HepG2 (cell line): Measurements from ENCODE around the gene SLC19A3. TPM values are rescaled to one million over a fixed set of nuclear protein-coding genes. Genes with fewer than 3 reads are reported as not detected.

Experiments
- CAMTA2 ChIP-seq: sonication (generic); formaldehyde crosslinking; IDR thresholded peaks from 2 replicates; pipeline ENCODE4 v1.4.0; 2020; ENCODE audit warnings: mild to moderate bottlenecking, missing genetic modification reagents, borderline replicate concordance
- CBFB ChIP-seq: sonication (generic); formaldehyde crosslinking; IDR thresholded peaks from 2 replicates; pipeline ENCODE4 v1.4.0; 2020; ENCODE audit warnings: missing genetic modification reagents
- DNMT1 ChIP-seq: sonication (generic); formaldehyde crosslinking; IDR thresholded peaks from 2 replicates; pipeline ENCODE4 v1.5.1; 2020; ENCODE audit warnings: mild to moderate bottlenecking, missing genetic modification reagents
- FOXA1 ChIP-seq, 2 experiments: fragments of 450-650 bp in 1 of 2; sonication (generic) in 1 of 2; formaldehyde crosslinking in 1 of 2; IDR thresholded peaks; 2 replicates each; pipeline versions ENCODE4 v1.4.0 to v1.6.1; 2016 to 2020; ENCODE audit warnings: missing genetic modification reagents in 1 of 2
- GTF2F1 ChIP-seq: fragments of 150-350 bp; IDR thresholded peaks from 2 replicates; pipeline ENCODE4 v1.6.1; 2014; ENCODE audit warnings: low read length
- HDAC2 ChIP-seq: sonication (generic); formaldehyde crosslinking; IDR thresholded peaks from 2 replicates; pipeline ENCODE4 v1.4.0; 2020; ENCODE audit warnings: missing genetic modification reagents
- HOXA5 ChIP-seq: sonication (generic); formaldehyde crosslinking; IDR thresholded peaks from 2 replicates; pipeline ENCODE4 v1.4.0; 2020; ENCODE audit warnings: missing genetic modification reagents
- HOXD1 ChIP-seq: sonication (generic); formaldehyde crosslinking; IDR thresholded peaks from 2 replicates; pipeline ENCODE4 v1.5.0; 2020; ENCODE audit warnings: missing genetic modification reagents
- JARID2 ChIP-seq: sonication (generic); formaldehyde crosslinking; IDR thresholded peaks from 2 replicates; pipeline ENCODE4 v1.8.1; 2023; ENCODE audit warnings: missing genetic modification reagents, inconsistent platforms; ENCODE audit not compliant: insufficient replicate concordance
- KLF6 ChIP-seq: IDR thresholded peaks from 2 replicates; pipeline ENCODE4 v1.8.0; 2016; ENCODE audit warnings: missing biosample characterization, missing genetic modification reagents
- NR2F1 ChIP-seq, 2 experiments: fragments of 450-650 bp in 1 of 2; formaldehyde crosslinking in 1 of 2; IDR thresholded peaks; 2 replicates each; pipeline versions ENCODE4 v1.5.0 to v1.6.1; 2016 to 2020; ENCODE audit warnings: mild to moderate bottlenecking in 1 of 2, missing compliant biosample characterization in 1 of 2, missing genetic modification reagents in 1 of 2, moderate library complexity in 1 of 2
- PHB2 ChIP-seq: fragments of 450-650 bp; IDR thresholded peaks from 2 replicates; pipeline ENCODE4 v1.6.1; 2018; ENCODE audit not compliant: partially characterized antibody
- TEAD2 ChIP-seq: sonication (generic); formaldehyde crosslinking; IDR thresholded peaks from 2 replicates; pipeline ENCODE4 v1.9.0; 2021; ENCODE audit warnings: missing genetic modification reagents
- ZBTB21 ChIP-seq: sonication (generic); formaldehyde crosslinking; IDR thresholded peaks from 2 replicates; pipeline ENCODE4 v1.4.0; 2020; ENCODE audit warnings: missing genetic modification reagents
- ZFP36L1 ChIP-seq: sonication (generic); formaldehyde crosslinking; IDR thresholded peaks from 2 replicates; pipeline ENCODE4 v1.8.0; 2022; ENCODE audit warnings: mild to moderate bottlenecking, missing genetic modification reagents, moderate library complexity
- ZNF570 ChIP-seq: sonication (generic); formaldehyde crosslinking; IDR thresholded peaks from 2 replicates; pipeline ENCODE4 v1.4.0; 2020; ENCODE audit warnings: mild to moderate bottlenecking, missing genetic modification reagents, borderline replicate concordance
- ZNF607 ChIP-seq: sonication (generic); formaldehyde crosslinking; IDR thresholded peaks from 2 replicates; pipeline ENCODE4 v1.5.1; 2020; ENCODE audit warnings: missing genetic modification reagents, mild to moderate bottlenecking, borderline replicate concordance
- ZNF670 ChIP-seq: sonication (generic); formaldehyde crosslinking; IDR thresholded peaks from 2 replicates; pipeline ENCODE4 v1.8.0; 2022; ENCODE audit warnings: mild to moderate bottlenecking, missing genetic modification reagents, borderline replicate concordance
- ZNF775 ChIP-seq: sonication (generic); formaldehyde crosslinking; IDR thresholded peaks from 2 replicates; pipeline ENCODE4 v1.4.0; 2020; ENCODE audit warnings: missing genetic modification reagents, mild to moderate bottlenecking, moderate library complexity, borderline replicate concordance
- polyA plus RNA-seq, 8 experiments: library from polyadenylated mRNA; depleted of rRNA in 3 of 8; stranded (reverse) in 7 of 8; unstranded in 1 of 8; fragments of >200 nt; fragmentation: Illumina TruSeq in 4 of 8; extraction: Trizol in 4 of 8; gene quantifications; 2 replicates each; pipeline versions ENCODE4 v1.2.1 to v1.2.3, GENCODE V29; 2011 to 2016; ENCODE audit warnings: low read depth in 4 of 8, missing spikeins in 1 of 8, mixed read lengths in 1 of 8; ENCODE audit not compliant: insufficient read depth in 1 of 8
- total RNA-seq, 5 experiments: library from RNA; depleted of rRNA; stranded (reverse); fragments of >200 nt; fragmentation: Illumina TruSeq; extraction: Trizol; gene quantifications; 2 replicates each; pipeline ENCODE4 v1.2.3, GENCODE V29; 2016; ENCODE audit warnings: low read depth in 1 of 5
- TF ChIP-seq, protein P1 (sequence below): sonication (generic); formaldehyde crosslinking; IDR thresholded peaks from 2 replicates; pipeline ENCODE4 v1.4.0; 2020; ENCODE audit warnings: missing genetic modification reagents
- TF ChIP-seq, protein P2 (sequence below): IDR thresholded peaks from 2 replicates; pipeline ENCODE4 v1.4.0; 2020; ENCODE audit warnings: mild to moderate bottlenecking, missing genetic modification reagents
- TF ChIP-seq, protein P3 (sequence below): sonication (generic); formaldehyde crosslinking; IDR thresholded peaks from 2 replicates; pipeline ENCODE4 v1.5.0; 2020; ENCODE audit warnings: missing genetic modification reagents
- TF ChIP-seq, protein P4 (sequence below): sonication (generic); formaldehyde crosslinking; IDR thresholded peaks from 2 replicates; pipeline ENCODE4 v1.4.0; 2020; ENCODE audit warnings: missing genetic modification reagents, mild to moderate bottlenecking, borderline replicate concordance

Gene SLC19A3
- total and polyA plus RNA-seq, 2 of the 13 experiments (the other 11 are each of a cell fraction or from before 2014, with no cell fraction given): 2.3 to 5.2 TPM

DNA sequence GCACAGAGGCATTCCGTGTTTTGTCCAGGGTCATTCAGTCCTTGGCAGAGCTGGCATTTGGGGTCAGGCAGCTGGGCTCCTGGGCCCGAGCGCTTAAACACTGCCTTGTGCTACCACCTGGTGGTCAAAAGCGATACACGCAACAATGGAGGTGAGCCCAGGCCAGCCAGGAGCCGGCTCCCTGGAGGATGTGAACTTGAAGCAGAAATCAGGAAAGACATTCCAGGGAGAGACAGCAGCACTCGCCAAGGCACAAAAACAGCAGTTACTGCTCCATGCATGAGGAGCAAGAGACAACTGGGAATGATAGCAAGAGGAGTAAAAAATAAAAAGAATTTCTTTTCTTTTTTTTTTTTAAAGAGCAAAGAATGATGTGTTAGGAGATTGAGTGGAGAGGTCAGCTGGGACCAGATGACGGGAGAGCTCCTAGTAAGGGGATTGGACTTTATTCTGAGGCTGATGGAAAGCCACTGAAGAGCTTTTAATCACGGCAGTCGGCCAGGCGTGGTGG, 48.6 kb upstream of the SLC19A3 start (continued):
- TF ChIP-seq ZNF775 (CRISPR knock-in tag) (no peak), ZBTB21 (peak; percentile 47; the same call in 1 of the 2 replicates), JARID2 (CRISPR knock-in tag) (peak; percentile 77), FOXA1 (IDR thresholded peaks at IDR 0.05) (no peak), FOXA1 (CRISPR knock-in tag; IDR thresholded peaks at IDR 0.05) (peak; percentile 30; the same call in 1 of the 2 replicates), ZNF607 (CRISPR knock-in tag) (no peak), CBFB (peak; percentile 40; the same call in 1 of the 2 replicates), DNMT1 (CRISPR knock-in tag) (peak; percentile 79; the same call in 1 of the 2 replicates), TEAD2 (0 out of 2 replicates have a peak, but pooled peaks have one; percentile 59), HDAC2 (CRISPR knock-in tag) (peak; percentile 53; the same call in 1 of the 2 replicates), CAMTA2 (CRISPR knock-in tag) (no peak), GTF2F1 (no peak), PHB2 (no peak), ZNF670 (CRISPR knock-in tag) (peak; percentile 75), ZNF570 (no peak), NR2F1 (CRISPR knock-in tag; IDR thresholded peaks at IDR 0.05) (peak; percentile 16 to 57; a peak in 2 of 4 replicates), ZFP36L1 (CRISPR knock-in tag) (no peak), HOXA5 (CRISPR knock-in tag) (peak; percentile 52; the same call in 1 of the 2 replicates), KLF6 (CRISPR knock-in tag) (peak; percentile 55; the same call in 1 of the 2 replicates), HOXD1 (no peak)
- TF ChIP-seq, protein P1, sequence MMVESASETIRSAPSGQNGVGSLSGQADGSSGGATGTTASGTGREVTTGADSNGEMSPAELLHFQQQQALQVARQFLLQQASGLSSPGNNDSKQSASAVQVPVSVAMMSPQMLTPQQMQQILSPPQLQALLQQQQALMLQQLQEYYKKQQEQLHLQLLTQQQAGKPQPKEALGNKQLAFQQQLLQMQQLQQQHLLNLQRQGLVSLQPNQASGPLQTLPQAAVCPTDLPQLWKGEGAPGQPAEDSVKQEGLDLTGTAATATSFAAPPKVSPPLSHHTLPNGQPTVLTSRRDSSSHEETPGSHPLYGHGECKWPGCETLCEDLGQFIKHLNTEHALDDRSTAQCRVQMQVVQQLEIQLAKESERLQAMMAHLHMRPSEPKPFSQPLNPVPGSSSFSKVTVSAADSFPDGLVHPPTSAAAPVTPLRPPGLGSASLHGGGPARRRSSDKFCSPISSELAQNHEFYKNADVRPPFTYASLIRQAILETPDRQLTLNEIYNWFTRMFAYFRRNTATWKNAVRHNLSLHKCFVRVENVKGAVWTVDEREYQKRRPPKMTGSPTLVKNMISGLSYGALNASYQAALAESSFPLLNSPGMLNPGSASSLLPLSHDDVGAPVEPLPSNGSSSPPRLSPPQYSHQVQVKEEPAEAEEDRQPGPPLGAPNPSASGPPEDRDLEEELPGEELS (CRISPR knock-in tag): 0 out of 2 replicates have a peak, but pooled peaks have one; percentile 13
- TF ChIP-seq, protein P2, sequence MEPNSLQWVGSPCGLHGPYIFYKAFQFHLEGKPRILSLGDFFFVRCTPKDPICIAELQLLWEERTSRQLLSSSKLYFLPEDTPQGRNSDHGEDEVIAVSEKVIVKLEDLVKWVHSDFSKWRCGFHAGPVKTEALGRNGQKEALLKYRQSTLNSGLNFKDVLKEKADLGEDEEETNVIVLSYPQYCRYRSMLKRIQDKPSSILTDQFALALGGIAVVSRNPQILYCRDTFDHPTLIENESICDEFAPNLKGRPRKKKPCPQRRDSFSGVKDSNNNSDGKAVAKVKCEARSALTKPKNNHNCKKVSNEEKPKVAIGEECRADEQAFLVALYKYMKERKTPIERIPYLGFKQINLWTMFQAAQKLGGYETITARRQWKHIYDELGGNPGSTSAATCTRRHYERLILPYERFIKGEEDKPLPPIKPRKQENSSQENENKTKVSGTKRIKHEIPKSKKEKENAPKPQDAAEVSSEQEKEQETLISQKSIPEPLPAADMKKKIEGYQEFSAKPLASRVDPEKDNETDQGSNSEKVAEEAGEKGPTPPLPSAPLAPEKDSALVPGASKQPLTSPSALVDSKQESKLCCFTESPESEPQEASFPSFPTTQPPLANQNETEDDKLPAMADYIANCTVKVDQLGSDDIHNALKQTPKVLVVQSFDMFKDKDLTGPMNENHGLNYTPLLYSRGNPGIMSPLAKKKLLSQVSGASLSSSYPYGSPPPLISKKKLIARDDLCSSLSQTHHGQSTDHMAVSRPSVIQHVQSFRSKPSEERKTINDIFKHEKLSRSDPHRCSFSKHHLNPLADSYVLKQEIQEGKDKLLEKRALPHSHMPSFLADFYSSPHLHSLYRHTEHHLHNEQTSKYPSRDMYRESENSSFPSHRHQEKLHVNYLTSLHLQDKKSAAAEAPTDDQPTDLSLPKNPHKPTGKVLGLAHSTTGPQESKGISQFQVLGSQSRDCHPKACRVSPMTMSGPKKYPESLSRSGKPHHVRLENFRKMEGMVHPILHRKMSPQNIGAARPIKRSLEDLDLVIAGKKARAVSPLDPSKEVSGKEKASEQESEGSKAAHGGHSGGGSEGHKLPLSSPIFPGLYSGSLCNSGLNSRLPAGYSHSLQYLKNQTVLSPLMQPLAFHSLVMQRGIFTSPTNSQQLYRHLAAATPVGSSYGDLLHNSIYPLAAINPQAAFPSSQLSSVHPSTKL (CRISPR knock-in tag): peak; percentile 82
- TF ChIP-seq, protein P3, sequence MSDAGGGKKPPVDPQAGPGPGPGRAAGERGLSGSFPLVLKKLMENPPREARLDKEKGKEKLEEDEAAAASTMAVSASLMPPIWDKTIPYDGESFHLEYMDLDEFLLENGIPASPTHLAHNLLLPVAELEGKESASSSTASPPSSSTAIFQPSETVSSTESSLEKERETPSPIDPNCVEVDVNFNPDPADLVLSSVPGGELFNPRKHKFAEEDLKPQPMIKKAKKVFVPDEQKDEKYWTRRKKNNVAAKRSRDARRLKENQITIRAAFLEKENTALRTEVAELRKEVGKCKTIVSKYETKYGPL (CRISPR knock-in tag): no peak
- TF ChIP-seq, protein P4, sequence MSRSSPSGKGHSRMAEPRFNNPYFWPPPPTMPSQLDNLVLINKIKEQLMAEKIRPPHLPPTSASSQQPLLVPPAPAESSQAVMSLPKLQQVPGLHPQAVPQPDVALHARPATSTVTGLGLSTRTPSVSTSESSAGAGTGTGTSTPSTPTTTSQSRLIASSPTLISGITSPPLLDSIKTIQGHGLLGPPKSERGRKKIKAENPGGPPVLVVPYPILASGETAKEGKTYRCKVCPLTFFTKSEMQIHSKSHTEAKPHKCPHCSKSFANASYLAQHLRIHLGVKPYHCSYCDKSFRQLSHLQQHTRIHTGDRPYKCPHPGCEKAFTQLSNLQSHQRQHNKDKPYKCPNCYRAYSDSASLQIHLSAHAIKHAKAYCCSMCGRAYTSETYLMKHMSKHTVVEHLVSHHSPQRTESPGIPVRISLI (CRISPR knock-in tag): peak; percentile 50; the same call in 1 of the 2 replicates
